HG02678 (cell line): ENCODE data around the gene ESD.
"Not testable (repeated sequence)": the region's sequence is repeated elsewhere in the genome, so short reads cannot be mapped to it uniquely, and the experiment has no call there.

ENCODE experiments used
- ATAC-seq: cut with Tn5 transposase; IDR thresholded peaks from one replicate; pipeline ENCODE4 v1.9.1; 2021; ENCODE audit warnings: mild to moderate bottlenecking, moderate library complexity; ENCODE audit not compliant: unreplicated experiment

Gene ESD

DNA sequence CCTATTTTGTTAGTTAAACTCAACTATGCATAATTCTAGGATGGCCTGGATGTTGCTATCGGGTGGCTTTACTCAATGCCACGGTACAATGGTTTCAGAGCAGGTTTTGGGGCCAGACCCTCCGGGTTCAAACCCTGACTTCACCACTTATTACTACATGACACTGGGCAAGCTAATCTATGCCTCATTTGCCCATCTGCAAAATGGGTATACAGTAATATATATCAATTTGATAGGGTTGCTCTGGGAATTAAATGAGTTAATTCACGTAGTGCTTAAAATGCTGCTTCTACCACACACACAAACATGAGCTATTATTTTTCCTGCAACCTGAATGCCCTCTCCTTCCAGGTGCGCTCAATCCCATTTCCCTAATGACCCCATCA is 839 bp downstream of the ESD start:
- no peak for ATAC-seq

GRCh38 chr13:46795321-46795720 is 1.6 kb downstream of the ESD start:
- no peak for ATAC-seq

- ATAC-seq, result no peak
These were observed 13.5 kb downstream of the ESD start for GRCh38 chr13:46783504-46783903.

DNA sequence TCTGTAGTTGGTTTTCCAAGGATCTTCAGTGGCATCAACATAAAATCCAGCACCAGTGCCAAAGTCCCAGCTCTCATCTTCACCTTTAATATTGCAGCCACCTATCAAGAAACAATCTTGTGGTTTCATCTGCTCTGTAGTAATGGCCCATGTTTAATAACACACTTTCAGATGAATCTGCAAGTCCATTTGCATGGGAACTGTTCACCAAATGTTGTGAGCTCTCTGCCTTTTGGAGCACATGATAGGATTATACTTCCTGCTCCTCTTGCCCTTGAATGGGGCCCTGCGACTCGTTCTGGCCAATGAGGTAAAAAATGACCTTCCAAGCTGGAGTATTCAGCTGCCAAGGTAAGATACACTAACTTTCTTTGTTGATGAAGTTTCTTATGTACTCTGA is 14.3 kb downstream of the ESD start:
- no peak for ATAC-seq

DNA sequence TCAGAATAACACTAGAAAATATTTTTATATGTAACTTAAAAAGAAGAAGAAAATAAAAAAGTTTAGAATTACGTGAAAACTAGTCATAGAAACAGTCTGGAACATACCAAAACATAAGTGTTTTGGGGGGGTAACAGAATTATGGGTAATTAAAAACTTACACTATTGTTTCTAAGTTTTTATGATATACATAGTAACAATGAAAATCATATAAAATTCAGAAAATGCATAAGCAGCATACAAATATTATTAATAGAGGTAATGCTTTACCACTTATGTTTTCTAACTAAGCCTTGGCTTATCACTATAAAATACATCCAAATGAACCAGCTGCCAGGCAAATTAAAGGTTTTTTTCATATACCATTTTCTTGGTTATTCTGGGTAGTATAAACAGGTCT is 14.9 kb downstream of the ESD start:
- ATAC-seq, result no peak

DNA sequence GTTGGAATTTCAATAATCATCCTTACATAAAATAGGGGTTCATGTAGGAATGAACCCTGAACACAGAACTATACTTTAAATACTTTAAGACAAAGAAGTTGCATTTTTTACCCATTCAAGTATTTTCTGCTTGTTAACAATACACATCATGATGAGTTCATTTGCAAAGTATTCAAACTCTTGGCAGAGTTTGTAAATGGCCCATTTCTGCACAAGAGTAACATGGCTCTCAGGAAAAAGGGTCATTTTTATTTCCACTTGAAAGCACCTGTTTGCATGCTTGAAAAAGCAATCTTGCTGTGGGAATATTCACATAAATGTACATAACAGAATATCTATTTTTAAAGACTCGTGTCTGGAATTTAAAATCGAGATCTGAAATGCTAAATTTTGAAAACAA is 18.1 kb downstream of the ESD start:
- no peak for ATAC-seq

DNA sequence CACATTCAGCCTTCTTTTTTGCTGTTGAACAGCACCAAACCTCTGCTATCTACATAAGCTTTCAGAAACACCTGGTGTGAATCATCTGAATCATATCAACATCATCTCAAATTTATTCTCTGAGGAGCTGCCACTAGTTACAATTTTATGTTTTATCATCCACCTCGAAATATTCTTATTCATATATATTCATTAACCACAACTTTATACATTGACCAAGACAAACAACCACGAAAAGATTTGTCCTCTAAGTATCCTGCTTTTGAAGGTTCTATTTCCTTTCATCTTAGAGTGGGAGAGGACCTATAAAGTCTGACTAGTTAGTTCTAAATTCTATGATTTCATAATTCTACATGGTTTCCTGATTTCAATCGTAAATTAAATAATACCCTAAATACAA is 18.9 kb downstream of the ESD start:
- no peak for ATAC-seq

DNA sequence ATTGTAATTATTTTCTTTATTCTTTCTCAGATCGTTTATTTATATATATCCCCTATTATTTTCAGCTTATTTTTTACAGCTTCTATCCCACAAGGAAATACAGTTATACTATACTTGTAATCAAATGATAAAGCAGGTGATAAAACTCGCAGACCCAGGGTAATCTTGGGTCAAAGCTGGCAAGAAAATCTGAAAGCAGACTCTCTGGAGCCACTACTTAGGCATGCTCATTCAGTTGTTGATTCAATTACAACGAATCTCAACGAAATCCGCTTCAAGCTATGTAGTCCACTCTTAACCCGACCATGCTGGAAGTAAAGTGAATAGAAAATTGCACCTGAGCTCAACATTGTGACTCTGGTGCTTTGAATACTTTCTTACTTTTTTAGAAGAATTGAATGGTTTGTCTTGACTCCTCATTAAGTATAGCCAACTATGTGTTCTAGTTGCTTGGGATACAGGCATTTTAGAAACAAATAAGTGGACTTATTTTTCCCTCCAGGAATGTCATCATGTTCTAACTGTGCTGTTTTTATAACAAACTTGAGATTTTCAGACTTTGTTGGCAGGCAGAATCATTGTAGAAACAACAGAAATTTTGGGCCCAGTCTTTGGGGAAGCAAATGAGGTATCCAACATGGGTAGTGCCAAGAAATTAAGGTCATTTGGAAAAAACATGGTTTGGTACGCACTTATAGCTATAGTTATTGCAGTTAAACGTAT is 21.4 kb downstream of the ESD start:
- ATAC-seq, result no peak

GRCh38 chr13:46773541-46773940 is 23.4 kb downstream of the ESD start:
- no peak for ATAC-seq

DNA sequence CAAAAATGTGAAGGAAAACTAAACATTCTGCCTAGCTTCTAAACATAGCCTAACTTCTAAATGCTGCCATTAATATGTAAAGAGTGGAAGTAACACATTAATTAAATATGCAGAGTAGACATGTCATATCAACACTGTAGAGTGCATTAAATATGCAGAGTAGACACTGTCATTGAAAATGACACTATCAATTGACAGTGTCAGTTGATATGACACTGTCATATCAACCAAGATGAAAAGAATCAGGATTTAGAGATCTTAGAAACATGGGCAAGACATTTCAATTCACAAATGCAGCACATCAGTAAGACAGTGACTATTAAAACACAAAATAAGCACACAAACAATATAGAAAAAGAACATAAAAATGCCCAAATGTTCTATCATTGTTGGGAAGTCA is 25.3 kb downstream of the ESD start:
- no peak for ATAC-seq

DNA sequence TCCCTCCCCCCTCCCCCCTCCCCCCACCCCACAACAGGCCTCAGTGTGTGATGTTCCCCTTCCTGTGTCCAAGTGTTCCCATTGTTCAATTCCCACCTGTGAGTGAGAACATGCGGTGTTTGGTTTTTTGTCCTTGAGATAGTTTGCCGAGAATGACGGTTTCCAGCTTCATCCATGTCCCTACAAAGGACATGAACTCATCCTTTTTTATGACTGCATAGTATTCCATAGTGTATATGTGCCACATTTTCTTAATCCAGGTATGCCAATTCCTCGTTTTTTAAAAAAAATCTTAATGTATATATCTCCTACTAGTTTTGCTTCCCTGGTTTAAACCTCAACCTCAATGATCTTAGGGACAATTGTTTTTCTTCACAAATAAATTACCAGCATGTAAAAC is 27.0 kb downstream of the ESD start:
- not testable (repeated sequence) for ATAC-seq

- ATAC-seq, result no peak
These were observed 35.1 kb downstream of the ESD start for GRCh38 chr13:46761866-46762265.

DNA sequence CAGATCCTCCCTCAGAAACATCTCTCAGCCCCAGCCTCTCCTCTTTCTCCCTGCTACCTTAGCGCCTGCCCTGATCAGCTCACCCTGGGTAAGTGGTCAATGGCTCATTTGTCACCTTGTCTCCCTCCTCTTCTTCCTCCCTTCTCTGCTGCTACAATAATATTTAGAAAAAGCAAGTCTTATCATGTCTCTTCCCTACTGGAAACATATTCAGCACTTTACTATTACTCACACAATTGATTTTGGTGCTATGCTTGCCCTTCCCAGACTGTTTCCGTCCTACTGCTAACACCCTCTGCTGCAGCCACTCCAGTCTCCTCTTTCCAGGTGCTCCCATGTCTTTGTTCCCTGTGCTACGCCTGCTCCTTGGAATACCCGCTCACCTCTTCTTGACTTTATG is 35.8 kb downstream of the ESD start:
- no peak for ATAC-seq

GRCh38 chr13:46759846-46760245 is 37.1 kb downstream of the ESD start:
- ATAC-seq, result no peak

DNA sequence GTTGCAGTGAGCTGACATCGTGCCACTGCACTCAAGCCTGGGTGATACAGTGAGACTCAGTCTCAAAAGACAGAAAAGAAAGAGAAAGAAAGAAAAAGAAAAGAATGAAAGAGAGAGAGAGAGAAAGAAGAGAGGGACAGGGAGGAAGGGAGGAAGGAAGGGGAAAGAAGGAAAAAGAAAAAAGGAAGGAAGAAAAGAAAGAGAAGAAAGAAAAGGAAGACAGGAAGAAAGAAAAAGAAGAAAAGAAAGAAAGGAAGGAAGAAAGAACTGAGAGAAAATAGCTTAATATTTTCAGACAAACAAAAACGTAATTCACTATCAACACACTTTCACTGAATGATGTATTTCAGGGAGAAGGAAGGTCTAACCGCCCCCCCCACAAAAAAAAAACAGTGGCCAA is 39.3 kb downstream of the ESD start:
- ATAC-seq, result no peak

DNA sequence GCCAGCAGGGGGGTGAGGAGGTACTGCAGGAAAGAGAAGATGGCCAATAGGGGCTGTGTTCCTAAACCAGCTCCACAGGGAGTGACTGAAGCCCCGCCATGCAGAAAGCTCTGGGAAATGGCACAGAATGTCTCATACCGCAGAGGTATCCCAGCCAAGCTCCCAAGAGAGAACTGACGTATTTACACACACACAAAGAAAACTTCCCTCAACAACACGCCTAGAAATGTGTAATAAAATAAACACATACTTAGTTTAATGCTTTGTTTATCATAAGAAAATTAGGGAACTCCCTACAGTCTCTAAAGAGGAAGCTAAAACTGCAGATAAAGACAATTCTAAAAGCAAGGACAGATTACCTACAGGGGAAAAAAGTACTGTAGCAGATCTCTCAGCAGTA is 40.0 kb downstream of the ESD start:
- ATAC-seq, result no peak

- ATAC-seq, result not testable (repeated sequence)
These were observed 41.5 kb downstream of the ESD start for GRCh38 chr13:46755508-46755907.

DNA sequence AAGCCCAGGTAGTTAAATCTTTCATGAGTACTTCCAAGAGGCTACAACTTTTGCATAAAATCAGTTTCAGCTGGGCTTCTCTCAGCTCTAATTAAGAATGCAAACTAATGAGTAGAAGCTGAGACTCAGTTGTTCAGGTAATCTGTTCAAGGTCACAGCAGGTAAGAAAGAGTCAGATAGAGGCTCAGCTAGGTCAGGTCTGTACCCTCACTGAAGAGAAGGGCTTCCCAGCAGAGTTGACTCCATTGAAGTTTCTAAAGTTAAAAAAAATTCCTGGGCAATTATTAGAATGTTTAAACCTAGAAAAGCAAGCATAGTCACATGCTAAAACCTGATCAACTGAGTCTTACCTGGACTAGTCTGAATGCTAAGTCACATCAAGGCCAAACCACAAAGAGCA is 42.1 kb downstream of the ESD start:
- ATAC-seq, result no peak

GRCh38 chr13:46753917-46754316 is 43.0 kb downstream of the ESD start:
- no peak for ATAC-seq

GRCh38 chr13:46753137-46753536 is 43.8 kb downstream of the ESD start:
- no peak for ATAC-seq

DNA sequence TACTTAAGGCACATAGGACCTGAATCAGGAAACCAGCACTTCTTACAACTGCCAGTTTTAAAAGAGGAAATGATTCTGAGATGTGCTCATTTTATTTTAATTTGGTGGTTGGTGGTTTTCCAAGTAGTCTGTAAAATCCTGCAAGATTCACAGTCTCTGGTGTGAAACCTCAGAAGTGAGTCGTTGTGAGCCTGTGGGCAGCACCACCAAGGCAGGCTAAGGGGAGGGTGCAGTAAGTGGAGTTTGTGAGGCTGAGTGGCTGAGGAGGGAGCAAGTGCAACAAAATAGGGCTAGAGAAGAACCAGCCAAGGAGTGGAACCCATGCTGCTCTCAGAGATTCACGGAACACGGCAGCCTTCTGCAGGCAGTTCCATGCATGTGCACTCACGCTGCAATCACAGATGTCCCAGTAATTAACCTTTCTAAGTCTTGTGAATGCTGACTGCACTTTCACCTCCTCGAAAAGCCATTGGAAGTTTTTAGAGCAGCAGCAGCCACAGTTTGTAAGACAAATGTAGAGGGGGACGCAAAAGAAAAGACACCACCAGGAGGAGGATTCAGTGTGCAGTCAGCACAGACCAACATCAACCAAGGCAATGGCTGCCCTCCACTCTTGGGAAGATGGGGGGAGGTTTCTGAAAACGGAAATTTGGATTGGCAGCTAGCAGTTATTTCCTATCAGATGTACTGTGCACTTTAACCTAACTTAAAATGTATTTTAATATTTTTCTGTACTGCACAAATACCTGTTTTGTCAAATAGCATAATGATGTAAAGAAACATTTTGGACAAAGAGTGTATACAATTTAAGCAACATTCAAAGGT is 44.9 kb downstream of the ESD start:
- peak; percentile 81 for ATAC-seq

DNA sequence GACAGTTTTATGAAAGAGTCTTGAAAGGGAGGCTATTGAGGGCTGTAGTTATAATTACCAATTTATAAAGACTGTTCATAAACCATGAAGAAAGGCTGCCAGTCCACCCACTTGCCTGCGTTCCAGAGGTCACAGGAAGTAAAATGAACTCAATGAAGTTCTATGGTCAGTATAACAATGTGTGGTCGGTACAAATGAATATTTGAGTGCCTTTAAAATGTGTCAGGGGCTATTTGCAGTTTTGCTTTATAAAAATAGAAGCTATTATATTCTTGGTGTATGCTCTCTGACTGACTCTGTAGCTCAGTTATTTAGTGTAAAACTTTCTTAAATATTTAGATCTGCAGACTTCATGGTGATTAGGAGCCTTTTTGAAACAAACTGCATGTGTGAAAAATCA is 47.0 kb downstream of the ESD start:
- no peak for ATAC-seq

DNA sequence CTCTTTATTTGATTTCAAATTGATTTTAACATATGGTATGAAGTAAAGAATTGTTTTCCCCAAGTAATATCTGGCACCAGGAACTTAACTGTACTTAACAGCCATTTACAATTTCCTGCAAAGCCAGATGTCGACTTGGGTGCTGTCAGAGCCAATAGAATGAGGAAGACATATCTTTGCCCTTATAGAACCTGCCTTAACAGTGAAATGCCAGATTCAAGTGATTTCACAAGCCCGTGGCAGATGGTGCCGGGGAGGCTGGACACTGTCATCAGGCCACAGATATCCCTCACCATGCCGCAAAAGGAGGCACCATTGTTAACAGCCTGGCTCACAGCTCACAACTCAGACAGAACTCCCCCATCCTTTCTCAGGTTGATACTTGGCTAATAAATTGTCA is 48.7 kb downstream of the ESD start:
- ATAC-seq, result no peak
